ENCODE results near the gene AGBL2.
"Not testable (repeated sequence)": the region's sequence is repeated elsewhere in the genome, so short reads cannot be mapped to it uniquely, and the experiment has no call there.

The AGBL2 gene

DNA sequence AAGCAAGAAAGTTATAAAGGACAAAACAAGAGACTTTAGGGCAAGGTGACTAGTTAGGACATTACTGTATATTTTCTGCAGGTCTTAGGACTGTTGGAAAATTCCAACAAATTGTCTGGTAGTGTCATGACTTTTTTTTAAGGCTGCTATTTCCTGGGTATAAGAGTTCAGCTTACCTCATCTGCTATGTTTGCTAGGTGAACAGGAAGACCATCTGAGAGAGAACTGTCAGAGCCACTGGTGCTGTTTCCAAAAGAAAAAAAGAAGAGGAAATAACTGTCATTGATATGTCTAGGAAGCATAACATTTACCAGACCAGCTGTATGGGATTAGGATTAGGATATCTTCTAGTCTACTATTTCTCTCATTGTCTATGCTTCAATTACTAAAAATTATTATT is 46.5 kb downstream of the AGBL2 start:
- no peaks in the 10 kb centered on the region for H3K36me3 ChIP-seq (ENCODE audit: insufficient read depth, low read length)
- no peak overlapping the region for H3K4me3 ChIP-seq (ENCODE audit: low read depth in 1 of 2, low read length in 2 of 2)
- H2AFZ ChIP-seq (ENCODE audit: low read depth, low read length) = no peak overlapping the region
- no peak overlapping the region for H3K4me2 ChIP-seq (ENCODE audit: insufficient read depth, low read length)
- no peaks in the 10 kb centered on the region for H3K27me3 ChIP-seq (ENCODE audit: insufficient read depth, low read length, poor library complexity)
- H3K9me3 ChIP-seq (ENCODE audit: insufficient read depth, low read length, severe bottlenecking) = no peaks in the 10 kb centered on the region
- DNase-seq (no peak), ATAC-seq (ENCODE audit: insufficient read depth, low read depth) (no peak)
- TF ChIP-seq, protein P1, sequence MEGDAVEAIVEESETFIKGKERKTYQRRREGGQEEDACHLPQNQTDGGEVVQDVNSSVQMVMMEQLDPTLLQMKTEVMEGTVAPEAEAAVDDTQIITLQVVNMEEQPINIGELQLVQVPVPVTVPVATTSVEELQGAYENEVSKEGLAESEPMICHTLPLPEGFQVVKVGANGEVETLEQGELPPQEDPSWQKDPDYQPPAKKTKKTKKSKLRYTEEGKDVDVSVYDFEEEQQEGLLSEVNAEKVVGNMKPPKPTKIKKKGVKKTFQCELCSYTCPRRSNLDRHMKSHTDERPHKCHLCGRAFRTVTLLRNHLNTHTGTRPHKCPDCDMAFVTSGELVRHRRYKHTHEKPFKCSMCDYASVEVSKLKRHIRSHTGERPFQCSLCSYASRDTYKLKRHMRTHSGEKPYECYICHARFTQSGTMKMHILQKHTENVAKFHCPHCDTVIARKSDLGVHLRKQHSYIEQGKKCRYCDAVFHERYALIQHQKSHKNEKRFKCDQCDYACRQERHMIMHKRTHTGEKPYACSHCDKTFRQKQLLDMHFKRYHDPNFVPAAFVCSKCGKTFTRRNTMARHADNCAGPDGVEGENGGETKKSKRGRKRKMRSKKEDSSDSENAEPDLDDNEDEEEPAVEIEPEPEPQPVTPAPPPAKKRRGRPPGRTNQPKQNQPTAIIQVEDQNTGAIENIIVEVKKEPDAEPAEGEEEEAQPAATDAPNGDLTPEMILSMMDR (IDR thresholded peaks at IDR 0.05; ENCODE audit: borderline replicate concordance, extremely low read depth, low read length, poor library complexity, severe bottlenecking) = no peak
- no peak for TF ChIP-seq EZH2 (IDR thresholded peaks at IDR 0.05; ENCODE audit: borderline replicate concordance, low read depth, low read length, severe bottlenecking)
- H3K4me1 ChIP-seq (ENCODE audit: insufficient read depth, low read length) = no peaks in the 10 kb centered on the region
- no peaks in the 10 kb centered on the region for H3K79me2 ChIP-seq (ENCODE audit: insufficient read depth, low read length)
- H3K27ac ChIP-seq (ENCODE audit: low read length) = no peak overlapping the region
- no peak overlapping the region for H3K9ac ChIP-seq (ENCODE audit: low read depth, low read length)
- no peaks in the 10 kb centered on the region for H4K20me1 ChIP-seq (ENCODE audit: insufficient read depth, low read length)

DNA sequence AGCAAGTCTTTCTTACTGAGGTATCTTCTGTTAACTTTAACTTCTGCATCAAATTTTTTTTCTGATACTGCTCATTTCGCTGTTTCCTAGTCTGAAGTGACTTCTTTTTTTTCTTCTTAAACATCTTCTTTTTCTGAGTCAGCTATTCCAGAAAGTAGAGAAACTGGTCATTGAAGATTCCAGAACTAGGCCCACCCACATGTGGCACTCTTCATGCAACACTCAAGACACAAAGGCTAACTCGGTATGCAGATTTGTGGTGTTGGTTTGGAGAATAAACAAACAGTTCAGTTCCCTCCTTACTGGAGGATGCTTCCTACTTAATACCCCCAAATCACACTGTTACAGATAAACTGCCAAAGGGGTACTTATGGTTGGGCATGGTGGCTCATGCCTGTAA is 47.6 kb downstream of the AGBL2 start:
- TF ChIP-seq, protein P1 (IDR thresholded peaks at IDR 0.05; ENCODE audit: borderline replicate concordance, extremely low read depth, low read length, poor library complexity, severe bottlenecking) = no peak
- TF ChIP-seq EZH2 (IDR thresholded peaks at IDR 0.05; ENCODE audit: borderline replicate concordance, low read depth, low read length, severe bottlenecking) = no peak

DNA sequence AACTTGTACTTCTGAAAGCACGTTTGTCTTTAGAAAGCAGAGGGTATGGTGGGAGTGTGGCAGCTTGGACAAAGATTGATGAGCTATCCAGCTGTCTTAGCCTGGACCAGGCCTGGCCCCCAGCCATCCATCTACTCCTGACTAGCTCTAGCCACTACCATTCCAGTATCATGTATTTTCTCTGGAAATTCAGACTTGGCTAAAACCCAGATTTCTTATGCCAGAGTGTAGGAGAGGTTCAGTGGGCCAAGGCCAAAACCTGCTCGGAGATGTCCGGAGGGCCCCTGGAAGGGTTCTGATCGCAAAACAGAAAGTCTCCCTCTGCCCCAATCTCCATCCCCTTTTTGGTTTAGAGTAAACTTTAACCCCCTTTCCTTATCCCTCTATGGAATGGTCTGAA is 48.0 kb downstream of the AGBL2 start:
- H3K4me2 ChIP-seq (ENCODE audit: insufficient read depth, low read length) = no peak overlapping the region
- no peaks in the 10 kb centered on the region for H3K9me3 ChIP-seq (ENCODE audit: insufficient read depth, low read length, severe bottlenecking)
- ATAC-seq (ENCODE audit: insufficient read depth, low read depth) (no peak), DNase-seq (no peak)
- H3K4me1 ChIP-seq (ENCODE audit: insufficient read depth, low read length) = no peaks in the 10 kb centered on the region
- no peak overlapping the region for H3K4me3 ChIP-seq (ENCODE audit: low read depth in 1 of 2, low read length in 2 of 2)
- H3K9ac ChIP-seq (ENCODE audit: low read depth, low read length) = no peak overlapping the region
- no peak overlapping the region for H2AFZ ChIP-seq (ENCODE audit: low read depth, low read length)
- no peaks in the 10 kb centered on the region for H3K36me3 ChIP-seq (ENCODE audit: insufficient read depth, low read length)
- no peak overlapping the region for H3K27ac ChIP-seq (ENCODE audit: low read length)
- no peaks in the 10 kb centered on the region for H3K27me3 ChIP-seq (ENCODE audit: insufficient read depth, low read length, poor library complexity)
- TF ChIP-seq, protein P1 (IDR thresholded peaks at IDR 0.05; ENCODE audit: borderline replicate concordance, extremely low read depth, low read length, poor library complexity, severe bottlenecking) = no peak
- TF ChIP-seq EZH2 (IDR thresholded peaks at IDR 0.05; ENCODE audit: borderline replicate concordance, low read depth, low read length, severe bottlenecking) = no peak
- H4K20me1 ChIP-seq (ENCODE audit: insufficient read depth, low read length) = no peaks in the 10 kb centered on the region
- H3K79me2 ChIP-seq (ENCODE audit: insufficient read depth, low read length) = no peaks in the 10 kb centered on the region

More for the DNA sequence above, 47.6 kb downstream of the AGBL2 start:
- Histone ChIP-seq H3K9ac (ENCODE audit: low read depth, low read length) (no peak overlapping the region), H3K79me2 (ENCODE audit: insufficient read depth, low read length) (no peaks in the 10 kb centered on the region), H4K20me1 (ENCODE audit: insufficient read depth, low read length) (no peaks in the 10 kb centered on the region), H3K4me2 (ENCODE audit: insufficient read depth, low read length) (no peak overlapping the region), H3K27ac (ENCODE audit: low read length) (no peak overlapping the region), H3K27me3 (ENCODE audit: insufficient read depth, low read length, poor library complexity) (no peaks in the 10 kb centered on the region), H3K4me3 (ENCODE audit: low read depth in 1 of 2, low read length in 2 of 2) (no peak overlapping the region), H2AFZ (ENCODE audit: low read depth, low read length) (no peak overlapping the region), H3K4me1 (ENCODE audit: insufficient read depth, low read length) (no peaks in the 10 kb centered on the region), H3K36me3 (ENCODE audit: insufficient read depth, low read length) (no peaks in the 10 kb centered on the region), H3K9me3 (ENCODE audit: insufficient read depth, low read length, severe bottlenecking) (no peaks in the 10 kb centered on the region)
- ATAC-seq (ENCODE audit: insufficient read depth, low read depth) = no peak
- no peak for DNase-seq

DNA sequence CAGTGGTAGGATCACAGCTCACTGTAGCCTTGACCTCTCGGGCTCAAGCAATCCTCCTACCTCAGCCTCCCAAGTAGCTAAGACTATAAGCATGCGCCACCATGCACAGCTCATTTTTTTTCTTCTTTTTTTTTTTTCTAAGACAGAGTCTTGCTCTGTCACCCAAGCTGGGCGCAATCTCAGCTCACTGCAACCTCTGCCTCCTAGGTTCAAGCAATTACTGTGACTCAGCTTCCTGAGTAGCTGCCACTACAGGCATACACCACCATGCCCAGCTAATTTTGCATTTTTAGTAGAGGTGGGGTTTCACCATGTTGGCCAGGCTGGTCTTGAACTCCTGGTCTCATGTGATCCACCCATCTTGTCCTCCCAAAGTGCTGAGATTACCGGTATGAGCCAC is 50.2 kb downstream of the AGBL2 start:
- not testable (repeated sequence) for H3K27me3 ChIP-seq (ENCODE audit: insufficient read depth, low read length, poor library complexity); ATAC-seq (ENCODE audit: insufficient read depth, low read depth); H4K20me1 ChIP-seq (ENCODE audit: insufficient read depth, low read length); H3K4me3 ChIP-seq (ENCODE audit: low read depth in 1 of 2, low read length in 2 of 2); H3K4me2 ChIP-seq (ENCODE audit: insufficient read depth, low read length); H3K9ac ChIP-seq (ENCODE audit: low read depth, low read length); H3K9me3 ChIP-seq (ENCODE audit: insufficient read depth, low read length, severe bottlenecking); H3K79me2 ChIP-seq (ENCODE audit: insufficient read depth, low read length); H2AFZ ChIP-seq (ENCODE audit: low read depth, low read length); H3K4me1 ChIP-seq (ENCODE audit: insufficient read depth, low read length); DNase-seq; H3K36me3 ChIP-seq (ENCODE audit: insufficient read depth, low read length); H3K27ac ChIP-seq (ENCODE audit: low read length)
